CD4-positive, alpha-beta memory T cell (primary cell): ENCODE data around the gene GNAS-AS1. TPM values are rescaled to one million over a fixed set of nuclear protein-coding genes. Genes with fewer than 3 reads are reported as not detected.

ENCODE experiments used
- microRNA-seq: library from miRNA; unstranded; fragments of <30 nt; microRNA quantifications from one replicate; pipeline ENCODE4 v1.2.0, GENCODE V29; 2021; ENCODE audit warnings: borderline replicate concordance, borderline number of aligned reads, borderline microRNAs expressed, mixed read lengths
- polyA plus RNA-seq, 2 donors: library from polyadenylated mRNA; unstranded; fragments of 300-500 nt; fragmentation: Illumina TruSeq; gene quantifications; one replicate each; pipeline ENCODE4 v1.2.3, GENCODE V29; 2021
- total RNA-seq, 2 experiments: library from RNA; stranded (reverse); gene quantifications; one replicate each; pipeline ENCODE4 v1.2.3, GENCODE V29; 2021

GNAS-AS1 gene
- total and polyA plus RNA-seq, 4 experiments from 2014 or later, result 0.94 to 1.1 TPM; not detected in 2

Small RNA genes lying within 50 kb of the gene (microRNA-seq; reads per million reads assigned to microRNA genes)
- not detected for gene MIR298

Other genes starting within 250 kb of the GNAS-AS1 start
- gene STX16, start 199.6 kb downstream of the GNAS-AS1 start, total RNA-seq, result 100 to 1,000 TPM; 158 to 167 TPM
- 10 to 100 TPM; 16.5 to 24.5 TPM for gene STX16, start 199.6 kb downstream of the GNAS-AS1 start, polyA plus RNA-seq
- gene NPEPL1, start 158.1 kb downstream of the GNAS-AS1 start, total RNA-seq, result 10 to 100 TPM; 44.2 to 44.8 TPM
- gene NPEPL1, start 158.1 kb downstream of the GNAS-AS1 start, polyA plus RNA-seq, result 10 to 100 TPM in 1 of 2 donors, 1 to 10 TPM in 1; 8.9 to 11.9 TPM
- gene GNAS, start 1.8 kb upstream of the GNAS-AS1 start, total RNA-seq, result 100 to 1,000 TPM; 641 to 645 TPM
- 100 to 1,000 TPM in 1 of 2 donors, 10 to 100 TPM in 1; 70.1 to 184 TPM for gene GNAS, start 1.8 kb upstream of the GNAS-AS1 start, polyA plus RNA-seq
- 10 to 100 TPM; 77.6 to 93.3 TPM for gene NELFCD, start 130.4 kb upstream of the GNAS-AS1 start, total RNA-seq
- gene NELFCD, start 130.4 kb upstream of the GNAS-AS1 start, polyA plus RNA-seq, result 10 to 100 TPM; 72.6 to 88.0 TPM
- gene CTSZ, start 156.4 kb upstream of the GNAS-AS1 start, total RNA-seq, result 10 to 100 TPM; 34.8 to 37.3 TPM
- gene CTSZ, start 156.4 kb upstream of the GNAS-AS1 start, polyA plus RNA-seq, result 1 to 10 TPM in 1 of 2 donors, under 1 TPM in 1; 0.76 to 3.4 TPM
- gene TUBB1, start 168.5 kb upstream of the GNAS-AS1 start, total RNA-seq, result not detected
- gene TUBB1, start 168.5 kb upstream of the GNAS-AS1 start, polyA plus RNA-seq, result not detected
- gene ATP5F1E, start 181.4 kb upstream of the GNAS-AS1 start, total RNA-seq, result 10 to 100 TPM; 77.2 to 84.5 TPM
- gene ATP5F1E, start 181.4 kb upstream of the GNAS-AS1 start, polyA plus RNA-seq, result 100 to 1,000 TPM in 1 of 2 donors, 10 to 100 TPM in 1; 76.9 to 102 TPM
- gene PRELID3B, start 191.9 kb upstream of the GNAS-AS1 start, total RNA-seq, result 10 to 100 TPM; 47.0 to 53.5 TPM
- gene PRELID3B, start 191.9 kb upstream of the GNAS-AS1 start, polyA plus RNA-seq, result 10 to 100 TPM; 35.7 to 54.7 TPM